Measurements from ENCODE around the gene SNX13.

DNA sequence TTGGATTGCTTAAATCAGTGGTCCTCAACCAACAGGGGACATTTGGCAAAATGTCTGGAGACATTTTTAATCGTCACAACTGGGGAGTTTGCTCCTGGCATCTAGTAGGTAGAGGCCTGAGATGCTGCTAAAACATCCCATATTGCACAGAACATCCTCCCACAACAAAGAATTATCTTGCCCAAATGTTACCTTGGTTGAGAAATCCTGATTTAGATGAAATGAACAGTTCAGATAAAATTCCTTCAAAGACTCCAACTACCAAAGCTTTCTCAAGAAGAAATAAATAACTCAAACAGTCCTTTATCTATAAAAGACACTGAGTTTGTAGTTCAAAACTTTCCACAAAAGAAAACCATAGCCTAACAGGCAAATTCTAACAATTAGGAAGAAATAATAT is 160.9 kb downstream of the SNX13 start:
- no peak for TF ChIP-seq POLR2AphosphoS5 (IDR thresholded peaks at IDR 0.05; ENCODE audit: low read depth, low read length)
- no peak for TF ChIP-seq POLR2A (IDR thresholded peaks at IDR 0.05; ENCODE audit: low read depth, low read length)
- TF ChIP-seq TAF1 (IDR thresholded peaks at IDR 0.05; ENCODE audit: low read depth, low read length): no peak
- TF ChIP-seq SPI1 (IDR thresholded peaks at IDR 0.05; ENCODE audit: low read depth, low read length): no peak
